GM10266 (cell line): ENCODE data around the gene ATP5ME.
"Not testable (repeated sequence)": the region's sequence is repeated elsewhere in the genome, so short reads cannot be mapped to it uniquely, and the experiment has no call there.

Experiments
- DNase-seq: peaks from one replicate; pipeline ENCODE4 v3.0.0; 2012; ENCODE audit errors: extremely low spot score
- TF ChIP-seq, protein P1 (sequence below): IDR thresholded peaks from 2 replicates; pipeline ENCODE4 v1.5.1; 2012; ENCODE audit warnings: mild to moderate bottlenecking, low read depth; ENCODE audit not compliant: control insufficient read depth, insufficient read depth; ENCODE audit errors: missing control alignments

ATP5ME gene

GRCh38 chr4:649293-649625, 24.8 kb downstream of the ATP5ME start:
- TF ChIP-seq, protein P1, sequence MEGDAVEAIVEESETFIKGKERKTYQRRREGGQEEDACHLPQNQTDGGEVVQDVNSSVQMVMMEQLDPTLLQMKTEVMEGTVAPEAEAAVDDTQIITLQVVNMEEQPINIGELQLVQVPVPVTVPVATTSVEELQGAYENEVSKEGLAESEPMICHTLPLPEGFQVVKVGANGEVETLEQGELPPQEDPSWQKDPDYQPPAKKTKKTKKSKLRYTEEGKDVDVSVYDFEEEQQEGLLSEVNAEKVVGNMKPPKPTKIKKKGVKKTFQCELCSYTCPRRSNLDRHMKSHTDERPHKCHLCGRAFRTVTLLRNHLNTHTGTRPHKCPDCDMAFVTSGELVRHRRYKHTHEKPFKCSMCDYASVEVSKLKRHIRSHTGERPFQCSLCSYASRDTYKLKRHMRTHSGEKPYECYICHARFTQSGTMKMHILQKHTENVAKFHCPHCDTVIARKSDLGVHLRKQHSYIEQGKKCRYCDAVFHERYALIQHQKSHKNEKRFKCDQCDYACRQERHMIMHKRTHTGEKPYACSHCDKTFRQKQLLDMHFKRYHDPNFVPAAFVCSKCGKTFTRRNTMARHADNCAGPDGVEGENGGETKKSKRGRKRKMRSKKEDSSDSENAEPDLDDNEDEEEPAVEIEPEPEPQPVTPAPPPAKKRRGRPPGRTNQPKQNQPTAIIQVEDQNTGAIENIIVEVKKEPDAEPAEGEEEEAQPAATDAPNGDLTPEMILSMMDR: no peak
- DNase-seq: no peak

- TF ChIP-seq, protein P1: no peak
- no peak for DNase-seq
These were observed 25.3 kb downstream of the ATP5ME start for GRCh38 chr4:648579-649292.

DNA sequence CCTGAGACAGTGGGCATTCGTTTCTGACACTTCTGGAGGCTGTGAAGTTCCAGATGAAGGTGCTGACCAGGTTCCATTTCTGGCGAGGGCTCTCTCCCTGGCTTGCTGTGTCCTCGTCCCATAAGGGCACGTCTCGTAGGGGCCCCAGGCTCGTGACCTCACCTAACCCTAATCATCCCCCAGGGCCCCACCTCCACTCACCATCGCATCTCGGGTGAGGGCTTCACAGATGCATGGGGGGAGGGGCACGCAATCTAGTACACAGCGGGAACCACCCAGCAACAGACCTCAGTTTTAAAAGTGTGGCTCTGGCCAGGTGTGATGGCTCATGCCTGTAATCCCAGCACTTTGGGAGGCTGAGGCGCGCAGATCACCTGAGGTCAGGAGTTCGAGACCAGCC, 26.6 kb downstream of the ATP5ME start:
- TF ChIP-seq, protein P1: no peak
- DNase-seq: no peak

DNA sequence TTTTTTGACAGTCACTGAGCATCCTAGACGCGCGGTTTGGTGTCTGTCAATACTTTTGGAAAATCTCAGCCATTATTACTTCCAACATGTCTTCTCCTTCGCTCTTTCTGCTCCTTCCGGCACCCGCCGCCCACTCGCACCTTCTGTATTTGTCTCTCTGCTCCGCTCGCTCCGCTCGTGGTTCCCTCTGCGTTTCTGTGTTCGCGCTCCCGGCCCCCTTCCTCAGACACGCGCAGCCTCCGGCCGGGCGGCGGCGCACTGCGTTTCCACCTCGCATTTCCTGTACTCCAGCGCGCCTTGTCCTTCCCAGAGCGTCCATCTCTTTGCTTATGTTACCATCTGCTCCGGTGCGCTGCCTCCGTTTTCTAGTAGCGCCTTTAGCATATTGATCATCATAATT, 27.6 kb downstream of the ATP5ME start:
- no peak for DNase-seq

GRCh38 chr4:642366-642765, 31.7 kb downstream of the ATP5ME start:
- DNase-seq: not testable (repeated sequence)

More for the DNA sequence above, 27.6 kb downstream of the ATP5ME start:
- TF ChIP-seq, protein P1: no peak

DNA sequence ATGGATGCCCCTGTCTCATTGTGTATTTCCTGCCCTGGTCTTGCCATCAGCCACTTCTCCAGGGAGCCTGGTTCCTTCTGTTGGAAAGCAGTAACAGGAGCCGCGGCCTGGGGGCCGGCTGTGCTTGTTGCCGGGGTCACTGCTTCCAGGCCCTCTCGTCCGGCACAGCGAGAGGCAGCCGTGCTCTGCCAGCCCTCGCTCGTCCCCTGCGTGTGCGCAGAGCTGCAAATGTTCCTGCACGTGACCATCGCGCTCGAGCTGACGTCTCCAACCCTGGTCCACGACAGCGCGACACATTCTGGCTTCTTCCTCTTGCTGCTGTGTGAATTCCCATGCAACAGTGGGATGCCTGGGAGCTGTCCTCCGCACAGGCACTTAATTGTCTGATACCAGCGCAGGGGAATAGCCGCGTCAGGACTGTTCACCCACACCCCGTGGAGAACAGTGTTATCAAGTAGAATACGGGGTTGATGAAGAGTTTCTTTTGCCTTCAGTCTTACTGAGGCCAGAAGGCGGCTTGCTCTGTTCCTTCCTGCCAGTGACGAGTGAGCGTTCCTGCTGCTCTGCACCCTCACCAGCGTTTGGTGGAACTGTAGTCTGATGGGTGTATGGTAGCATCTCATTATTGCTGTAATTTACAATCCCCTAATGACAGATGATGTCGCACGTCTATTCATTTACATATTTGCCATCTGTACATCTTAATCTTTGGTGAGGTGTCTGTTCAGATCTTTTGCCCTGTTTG, 36.4 kb downstream of the ATP5ME start:
- TF ChIP-seq, protein P1: no peak
- no peak for DNase-seq

- TF ChIP-seq, protein P1: no peak
- no peak for DNase-seq
These were observed 37.4 kb downstream of the ATP5ME start for GRCh38 chr4:636628-637159.
